HG03159 (cell line): Measurements from ENCODE around the gene TTK.
A peak's percentile ranks its signal among the peaks of the same experiment; 100 is the strongest.

Experiments
- ATAC-seq: cut with Tn5 transposase; IDR thresholded peaks from one replicate; pipeline ENCODE4 v1.9.1; 2021; ENCODE audit warnings: mild to moderate bottlenecking, moderate library complexity; ENCODE audit not compliant: unreplicated experiment

TTK gene

DNA sequence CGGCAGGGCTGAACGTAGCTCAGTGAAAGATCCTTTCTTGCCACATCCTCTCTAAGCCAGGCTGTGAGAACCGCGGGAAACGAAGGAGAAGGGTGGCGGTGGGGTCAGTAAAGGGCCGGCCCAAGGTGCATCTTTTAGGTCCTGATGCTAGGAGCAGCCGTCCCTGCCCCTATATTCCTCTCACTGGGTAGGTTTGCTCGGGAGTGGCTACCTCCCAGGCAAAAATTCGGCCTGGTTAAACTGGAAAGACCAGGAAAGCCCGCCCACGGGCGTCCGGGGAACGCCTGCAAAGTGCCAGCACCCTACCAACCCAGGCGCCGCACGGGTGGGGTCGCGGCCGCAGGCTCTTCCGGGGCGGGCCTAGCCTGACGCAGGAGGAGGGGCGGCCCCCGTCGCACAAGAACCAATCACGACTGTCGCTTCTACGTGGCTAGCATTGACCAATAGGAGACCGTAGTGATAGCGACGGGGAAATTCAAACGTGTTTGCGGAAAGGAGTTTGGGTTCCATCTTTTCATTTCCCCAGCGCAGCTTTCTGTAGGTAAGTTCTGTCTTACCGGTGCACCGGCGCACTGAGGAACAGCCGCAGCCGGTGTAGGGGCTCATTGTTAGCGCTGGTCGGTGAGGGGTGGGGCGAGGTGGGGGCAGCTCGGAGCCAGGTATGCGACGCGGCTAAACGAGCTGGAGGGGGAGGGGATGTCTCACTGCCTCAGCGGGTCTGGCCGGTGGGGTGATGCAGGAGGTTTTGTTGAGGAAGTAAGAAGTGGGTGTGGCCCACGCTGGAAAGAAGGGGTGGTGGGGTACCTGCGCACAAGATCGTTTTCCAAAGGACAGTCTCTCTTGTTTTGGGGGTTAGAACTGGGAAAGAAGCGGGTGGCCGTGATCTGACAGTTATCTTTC lies at the start of gene TTK:
Gene TTK (plus strand): TSS at position 477 of the 900 bp plus-strand sequence. CDS start 1,195 bp downstream, outside the sequence.
- peak; percentile 100 for ATAC-seq

DNA sequence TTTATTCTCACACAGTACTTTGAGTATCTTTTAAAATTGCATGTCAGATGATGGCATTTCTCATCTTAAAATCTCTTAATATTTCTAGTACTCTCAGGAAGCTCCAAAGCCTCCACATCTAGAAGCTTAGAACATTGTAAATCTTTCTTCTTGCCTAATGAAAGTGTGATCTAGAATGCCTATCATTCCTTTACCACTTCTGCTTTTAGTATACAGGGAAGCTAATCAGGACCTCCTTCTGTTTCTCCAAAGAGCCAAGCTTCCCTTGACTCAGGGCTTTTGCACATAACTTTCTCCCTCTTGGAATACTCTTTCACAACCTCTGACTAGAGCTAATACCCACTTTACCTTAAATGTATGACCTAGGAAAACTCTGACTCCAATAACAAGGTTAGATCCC lies 49.6 kb upstream of the TTK start:
- no peak for ATAC-seq

DNA sequence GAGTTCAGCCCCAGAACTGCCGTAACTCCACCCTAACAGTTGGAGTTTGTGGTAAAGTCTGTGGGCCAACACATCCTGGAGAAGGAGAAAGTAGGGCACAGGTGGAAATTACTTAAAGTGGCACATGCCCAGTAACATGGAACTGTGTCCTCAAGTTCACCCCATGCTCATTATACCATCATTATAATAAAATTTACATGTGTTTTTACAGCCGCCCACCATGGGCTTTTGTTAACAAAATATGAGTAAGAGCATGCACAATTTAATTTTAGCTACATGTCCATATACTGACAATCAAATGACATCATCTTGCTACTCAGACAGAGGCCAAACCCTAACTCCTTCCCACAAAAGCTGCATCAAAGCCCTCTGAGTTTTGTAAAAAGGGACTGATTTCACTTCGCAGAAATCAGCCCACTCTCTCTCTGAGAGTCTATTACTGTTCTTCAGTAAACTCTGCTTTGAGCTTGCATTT lies 39.8 kb upstream of the TTK start:
- ATAC-seq = no peak

DNA sequence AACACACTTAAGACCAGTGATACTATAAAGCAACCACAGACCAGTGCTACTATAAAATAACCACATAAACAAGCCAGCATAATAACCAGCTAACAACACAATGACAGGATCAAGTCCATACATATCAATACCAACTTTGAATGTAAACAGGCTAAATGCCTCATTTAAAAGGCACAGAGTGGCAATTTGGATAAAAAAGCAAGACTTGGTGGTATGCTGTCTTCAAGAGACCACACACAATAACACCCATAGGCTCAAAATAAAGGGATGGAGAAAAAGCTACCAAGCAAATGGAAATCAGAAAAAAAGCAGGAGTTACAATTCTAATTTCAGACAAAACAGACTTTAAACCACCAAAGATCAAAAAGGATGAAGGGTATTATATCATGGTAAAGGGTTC lies 37.3 kb upstream of the TTK start:
- ATAC-seq = no peak

DNA sequence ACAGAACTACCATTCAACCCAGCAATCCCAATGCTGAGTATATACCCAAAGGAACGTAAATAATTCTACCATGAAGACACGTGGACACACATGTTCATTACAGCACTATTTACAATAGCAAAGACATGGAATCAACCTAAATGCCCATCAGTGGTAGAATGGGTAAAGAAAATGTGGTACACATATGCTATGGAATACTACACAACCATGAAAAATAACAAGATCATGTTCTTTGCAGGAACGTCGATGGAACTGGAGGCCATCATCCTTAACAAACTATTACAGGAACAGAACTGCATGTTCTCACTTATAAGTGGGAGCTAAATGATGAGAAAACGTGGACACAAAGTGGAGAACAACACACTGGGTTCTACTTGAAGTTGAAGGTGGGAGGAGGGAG lies 34.7 kb upstream of the TTK start:
- ATAC-seq = no peak

DNA sequence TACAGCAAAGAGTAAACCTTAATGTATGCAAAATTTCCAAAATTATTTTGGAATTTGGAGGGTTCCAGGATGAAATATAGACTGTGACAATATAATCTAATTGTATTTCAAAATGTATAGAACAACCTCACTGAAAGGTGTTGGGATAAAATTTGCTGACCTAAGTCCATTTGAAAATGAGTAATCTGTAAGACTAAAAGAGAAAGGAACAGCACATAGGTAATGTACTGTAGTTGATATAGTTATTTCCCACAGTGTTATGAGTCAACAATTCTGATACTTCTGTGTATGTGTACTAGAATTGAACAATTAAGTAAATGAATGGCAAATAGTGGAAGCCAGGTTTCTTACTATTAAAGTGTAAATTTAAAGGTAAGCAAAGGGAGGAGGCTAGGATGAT lies 33.3 kb upstream of the TTK start:
- no peak for ATAC-seq

DNA sequence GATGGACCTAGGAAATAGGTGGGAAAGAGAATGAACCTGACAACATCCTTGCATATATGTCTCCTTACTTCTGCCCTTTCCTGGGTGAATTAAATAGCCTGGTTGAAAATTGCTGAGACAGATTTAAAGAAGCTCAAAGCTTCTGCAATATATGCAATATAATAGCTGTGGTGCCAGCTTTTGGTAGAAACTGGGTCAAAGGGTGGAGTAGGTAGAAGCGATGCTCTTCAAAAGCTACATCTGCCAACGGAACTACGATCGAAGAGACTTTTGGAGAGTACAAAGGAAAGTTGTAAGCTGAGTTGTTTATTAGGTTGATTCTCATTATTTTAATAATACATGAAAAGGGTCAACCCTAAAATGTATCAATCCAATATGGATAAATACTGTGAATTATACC lies 22.8 kb upstream of the TTK start:
- ATAC-seq = no peak

DNA sequence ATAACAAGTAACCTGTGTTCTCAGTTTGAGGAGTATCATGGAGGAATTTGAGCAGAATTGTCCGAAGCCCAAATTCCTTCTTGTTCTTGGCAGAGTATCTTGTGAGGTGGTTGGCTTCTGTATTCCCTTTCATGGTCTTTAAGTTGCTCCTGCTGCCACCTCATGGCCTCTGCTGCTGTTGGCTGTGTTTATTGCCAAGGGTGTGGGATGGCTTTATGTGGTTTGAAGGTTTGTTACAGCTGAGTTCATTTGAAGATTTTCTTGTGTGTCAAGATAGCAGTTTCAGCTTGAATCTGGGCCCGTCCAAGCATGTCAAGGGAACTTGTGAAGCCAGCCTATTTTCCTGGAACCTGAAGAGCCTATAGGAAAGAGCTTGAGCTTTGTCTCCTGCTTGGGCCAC lies 20.2 kb upstream of the TTK start:
- no peak for ATAC-seq

DNA sequence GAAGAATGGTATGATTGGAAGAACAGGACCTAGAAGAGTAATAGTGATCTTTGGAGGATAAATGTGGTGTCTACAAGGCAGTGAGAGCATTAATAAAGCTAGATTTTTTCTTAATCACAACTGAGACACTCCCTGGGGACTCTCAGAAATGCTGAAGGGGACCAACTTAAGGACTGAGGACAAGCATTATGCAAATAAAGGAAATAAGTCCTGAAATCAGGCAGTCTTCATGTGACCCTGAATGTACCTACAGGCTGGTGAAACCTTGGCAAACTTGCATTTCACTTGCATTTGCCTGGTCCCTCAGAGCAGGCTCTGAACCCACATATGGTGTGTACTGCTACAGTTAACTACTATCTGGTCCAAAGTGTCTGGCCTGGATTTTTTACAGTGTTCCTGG lies 19.3 kb upstream of the TTK start:
- ATAC-seq = no peak

DNA sequence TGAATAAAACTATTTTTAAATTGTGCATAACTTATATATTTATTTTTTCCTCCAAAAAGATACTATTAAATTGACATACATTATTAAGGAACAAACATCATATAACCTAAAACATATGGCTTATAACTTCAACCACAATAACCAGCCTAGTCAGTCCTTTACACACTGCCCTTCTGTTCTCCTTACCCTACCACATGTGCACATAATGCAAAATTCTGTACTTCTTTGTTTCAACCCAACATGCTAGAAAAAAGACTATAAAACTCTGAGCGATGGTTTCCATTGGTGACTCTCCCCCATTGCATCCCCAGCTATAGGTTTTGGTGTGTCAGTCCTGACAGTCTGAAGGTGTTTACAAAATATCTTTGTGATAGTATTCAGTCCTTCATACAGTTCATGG lies 14.8 kb upstream of the TTK start:
- no peak for ATAC-seq

DNA sequence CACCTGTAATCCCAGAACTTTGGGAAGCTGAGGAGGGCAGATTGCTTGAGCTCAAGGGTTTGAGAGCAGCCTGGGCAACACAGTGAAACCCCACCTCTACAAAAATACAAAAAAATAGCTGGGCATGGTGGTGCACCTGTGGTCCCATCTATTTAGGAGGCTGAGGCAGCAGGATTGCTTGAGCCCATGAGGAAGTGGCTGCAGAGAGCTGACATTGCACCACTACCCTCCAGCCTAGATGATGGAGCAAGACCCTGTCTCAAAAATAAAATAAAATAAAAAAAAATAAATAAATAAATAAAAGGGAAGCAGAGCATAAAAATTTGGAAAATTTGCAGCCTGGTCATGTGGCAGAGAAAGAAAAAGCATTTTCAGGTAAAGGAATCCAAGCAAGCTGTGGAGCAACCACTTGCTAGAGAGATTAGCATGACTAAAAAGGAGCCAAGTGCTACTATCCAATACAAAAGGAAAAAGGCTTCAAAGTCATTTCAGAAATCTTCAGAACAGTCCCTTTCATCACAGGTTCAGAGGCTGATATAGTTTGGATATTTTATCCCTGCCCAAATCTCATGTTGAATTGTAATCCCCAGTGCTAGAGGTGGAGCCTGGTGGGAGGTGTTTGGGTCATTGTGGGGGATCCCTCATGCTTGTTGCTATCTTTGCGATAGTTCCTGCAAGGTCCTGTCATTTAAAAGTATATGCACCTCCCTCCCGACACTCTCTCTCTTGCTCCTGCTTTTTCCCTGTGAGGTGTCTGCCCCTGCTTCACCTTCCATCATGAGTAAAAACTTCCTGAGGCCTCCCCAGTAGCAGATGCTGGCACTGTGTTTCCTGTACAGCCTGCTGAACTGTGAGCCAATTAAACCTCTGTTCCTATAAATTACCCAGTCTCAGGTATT lies 11.2 kb upstream of the TTK start:
- no peak for ATAC-seq

DNA sequence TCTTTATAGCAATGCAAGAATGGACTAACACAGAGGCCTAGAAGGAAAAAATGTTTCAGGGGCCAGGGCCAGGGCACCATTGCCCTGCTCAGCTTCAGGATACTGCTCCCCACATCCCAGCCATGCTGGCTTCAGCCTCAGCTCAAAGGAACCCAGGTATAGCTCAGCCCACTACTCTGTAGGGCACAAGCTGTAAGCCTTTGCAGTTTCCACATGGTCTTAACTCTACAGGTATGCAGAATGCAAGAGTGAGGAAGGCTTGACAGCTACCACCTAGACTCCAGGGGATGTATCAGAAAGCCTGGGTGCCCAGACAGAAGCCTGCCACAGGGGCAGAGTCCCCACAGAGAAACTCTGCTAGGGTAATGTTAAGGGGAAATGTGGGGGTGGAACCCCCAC lies 10.5 kb upstream of the TTK start:
- no peak for ATAC-seq

DNA sequence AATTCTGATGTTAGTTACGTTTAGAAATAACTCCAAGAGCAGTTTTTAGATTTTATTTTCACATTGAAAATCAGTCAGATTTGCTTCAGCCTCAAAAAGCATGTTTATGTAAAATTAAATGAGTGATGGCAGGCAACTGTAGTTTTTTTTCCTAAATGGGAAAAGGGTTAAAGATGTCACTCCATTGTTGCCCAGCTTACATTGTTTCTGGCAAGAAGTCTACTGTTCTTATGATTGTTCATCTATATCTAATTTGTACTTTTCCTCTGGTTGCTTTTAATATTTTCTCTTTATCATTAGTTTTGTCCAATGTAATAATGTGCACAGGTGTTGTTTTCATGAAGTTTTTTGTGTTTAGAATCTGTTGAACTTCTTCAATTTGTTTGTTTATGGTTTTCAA lies 6.7 kb upstream of the TTK start:
- ATAC-seq = no peak

DNA sequence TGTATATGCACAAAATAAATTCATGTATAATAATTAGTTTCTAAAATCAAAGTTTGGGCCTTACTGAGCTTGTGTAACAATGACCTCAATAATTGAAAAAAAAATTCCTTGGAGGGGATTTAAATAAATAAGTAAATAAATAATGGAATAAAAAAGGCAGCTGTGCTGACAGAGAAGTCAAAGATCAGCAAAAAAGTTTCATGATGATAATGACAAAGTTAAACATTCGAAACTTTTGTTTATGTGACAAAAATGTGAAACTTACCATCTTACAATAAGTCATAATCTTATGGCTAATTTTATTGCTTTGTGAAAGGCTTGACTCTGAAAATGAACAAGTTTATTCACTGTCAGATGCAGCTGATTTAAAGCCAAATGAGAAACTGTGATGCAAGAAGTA lies 3.1 kb upstream of the TTK start:
- no peak for ATAC-seq

DNA sequence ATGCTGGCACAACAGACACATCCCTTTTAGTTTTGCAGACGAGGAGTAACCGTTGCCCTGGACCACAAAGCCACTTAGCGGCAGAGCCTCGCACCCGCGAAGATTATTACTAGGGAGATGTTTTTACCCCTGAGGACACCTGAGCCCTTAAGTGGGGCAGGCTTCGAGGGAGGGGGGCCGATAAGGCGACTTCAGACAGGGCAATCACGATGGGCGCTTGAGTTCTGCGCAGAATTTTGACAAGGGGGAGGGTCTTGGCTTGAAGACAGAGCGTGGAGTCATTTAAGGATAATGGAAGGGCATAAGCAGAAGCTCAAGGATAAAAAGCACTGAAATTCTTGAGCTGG lies 650 bp upstream of the TTK start:
- ATAC-seq = peak; percentile 19

DNA sequence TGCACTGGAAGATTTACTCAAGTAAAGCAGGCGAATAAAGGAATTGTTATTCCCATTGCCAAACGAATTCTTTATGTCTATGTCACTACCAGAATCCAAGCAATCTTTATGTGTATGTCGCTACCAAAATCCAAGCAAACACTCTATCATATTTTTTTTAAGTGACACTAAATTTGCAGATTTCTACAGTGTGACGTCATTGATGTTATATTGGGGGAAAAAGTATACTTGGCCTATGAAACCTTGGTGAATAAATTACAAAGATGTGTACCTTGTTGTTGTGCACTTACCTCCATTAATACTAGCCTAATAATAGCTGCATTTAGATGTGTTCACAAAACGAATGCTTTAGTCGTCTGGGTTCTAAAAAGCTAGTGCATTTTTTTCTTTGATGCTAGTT lies 957 bp downstream of the TTK start:
- no peak for ATAC-seq

DNA sequence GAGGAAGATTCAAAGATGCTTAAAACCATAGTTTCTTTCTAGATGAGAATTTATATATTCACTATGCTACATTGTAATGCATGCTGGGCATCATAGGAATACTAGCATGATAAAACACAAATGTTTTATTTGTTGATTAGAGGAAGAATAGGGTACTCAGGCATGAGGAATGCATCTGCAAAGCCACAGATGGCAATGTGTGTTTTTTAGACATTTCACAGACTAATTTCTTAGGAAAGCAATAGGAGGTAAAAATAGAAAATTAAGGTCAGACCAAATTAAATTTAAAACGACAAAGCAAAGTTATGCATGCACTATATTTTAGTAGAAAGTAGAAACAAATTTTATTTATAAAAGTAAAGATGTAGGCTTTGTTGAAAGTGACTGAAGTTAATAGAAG lies 2.1 kb downstream of the TTK start:
- ATAC-seq = no peak

DNA sequence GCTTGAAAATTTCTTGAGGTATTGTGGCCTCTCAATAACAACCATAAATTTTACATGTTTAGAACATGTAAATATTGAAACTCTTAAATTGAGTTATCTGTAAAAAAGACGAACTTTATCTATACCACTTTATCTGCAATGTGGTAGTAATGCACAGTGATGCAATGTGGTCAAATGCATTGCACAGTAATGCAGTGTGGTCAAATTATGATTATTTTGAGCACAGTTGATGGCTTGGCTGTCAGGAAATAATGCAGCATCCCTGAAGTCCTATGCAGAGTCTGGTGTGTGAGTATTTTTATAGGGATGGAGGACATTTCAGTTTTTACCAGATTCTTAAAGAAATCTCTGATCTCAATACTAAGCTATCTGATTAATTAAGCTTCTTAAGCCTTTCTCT lies 5.1 kb downstream of the TTK start:
- ATAC-seq = no peak

DNA sequence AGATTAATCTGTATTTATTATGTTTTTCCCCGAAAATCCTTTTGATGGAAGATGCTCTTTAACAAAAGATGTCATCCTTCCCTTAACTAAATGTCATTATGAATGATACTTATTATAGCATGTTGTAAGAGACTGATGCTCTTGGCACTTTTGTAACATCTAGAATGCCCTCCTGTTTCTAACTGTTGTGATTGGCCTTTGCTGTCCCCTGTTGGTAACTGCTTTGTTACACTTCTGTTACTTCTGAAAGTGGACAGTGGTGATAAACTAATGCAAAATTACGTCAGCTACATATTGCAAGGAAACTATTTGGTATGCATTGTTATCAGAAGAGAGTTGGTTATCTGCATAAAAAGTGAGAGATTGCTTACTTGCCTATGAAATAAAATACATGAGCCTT lies 5.8 kb downstream of the TTK start:
- no peak for ATAC-seq

DNA sequence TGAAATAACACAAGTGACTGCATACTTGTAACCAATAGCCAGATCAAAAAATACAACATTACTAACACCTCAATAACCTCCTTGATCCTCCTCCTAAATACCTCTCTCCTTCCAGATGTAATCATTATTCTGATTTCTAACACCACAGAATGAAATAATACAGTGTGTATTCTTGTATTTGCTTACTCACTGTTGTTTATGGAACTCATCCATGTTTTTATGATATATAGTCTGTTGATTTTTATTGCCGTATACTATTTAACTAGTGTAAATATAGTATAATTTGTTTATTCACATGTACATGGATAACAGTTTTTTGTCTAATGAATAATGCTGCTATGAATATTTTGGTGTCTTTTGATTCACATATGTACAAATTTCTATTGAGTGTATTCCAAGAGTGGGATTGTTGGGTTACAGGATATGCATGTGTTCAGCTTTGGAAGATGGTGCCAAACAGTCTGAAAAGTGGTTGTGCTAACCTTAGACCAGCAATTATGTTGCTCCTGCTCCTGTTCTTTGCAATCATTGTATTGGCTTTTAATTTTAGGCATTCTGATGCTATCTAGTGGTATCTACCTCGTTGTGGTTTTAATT lies 11.5 kb downstream of the TTK start:
- no peak for ATAC-seq

DNA sequence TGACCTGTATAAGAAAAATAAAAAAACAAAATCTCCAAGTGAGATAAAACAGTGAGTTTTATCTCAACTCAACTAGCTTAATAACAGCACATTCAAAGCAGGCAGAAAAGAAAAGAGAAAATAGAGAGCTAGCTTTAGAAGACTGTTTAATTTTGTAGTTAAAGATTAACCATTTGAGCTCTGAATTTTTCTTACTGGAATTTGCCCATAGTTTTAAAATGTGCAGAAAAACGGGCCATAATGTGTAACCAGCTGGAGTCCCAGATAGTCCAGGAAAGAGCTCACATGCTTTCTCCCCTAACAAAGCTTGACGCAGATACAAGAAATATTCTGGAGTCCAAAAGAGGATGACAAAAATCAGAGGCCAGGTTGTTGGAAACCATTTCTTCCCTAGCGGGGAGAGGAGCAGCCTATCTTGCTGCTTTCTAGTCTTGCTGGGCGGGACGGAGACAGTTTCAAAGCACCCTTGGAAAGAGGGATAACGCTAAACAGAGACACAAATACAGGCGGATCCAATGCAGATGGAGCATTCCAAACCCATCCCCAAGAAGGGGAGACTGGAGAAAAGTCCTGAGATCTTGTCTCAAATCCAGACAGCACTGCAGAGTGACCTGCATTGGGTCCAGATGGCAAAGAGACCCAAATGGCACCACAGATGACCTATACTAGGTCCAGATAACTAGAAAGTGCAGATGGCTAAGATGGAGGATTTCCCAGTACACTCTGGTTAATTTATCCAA lies 16.1 kb downstream of the TTK start:
- ATAC-seq = no peak
